Osteoblast (primary cell): ENCODE results near the gene LRCH3. TPM values are rescaled to one million over a fixed set of nuclear protein-coding genes. Genes with fewer than 3 reads are reported as not detected.

Experiments used
- DNase-seq: peaks from one replicate; pipeline ENCODE4 v3.0.0; 2011; ENCODE audit warnings: low spot score, mixed read lengths; ENCODE audit not compliant: insufficient read length; ENCODE audit errors: missing footprints
- H2AFZ ChIP-seq: 2 replicates; pipeline ENCODE4 v1.6.0; 2011; ENCODE audit warnings: mild to moderate bottlenecking, low read length
- H3K27ac ChIP-seq: 2 replicates; pipeline ENCODE4 v1.5.1; 2011; ENCODE audit warnings: mild to moderate bottlenecking, low read depth, low read length, moderate library complexity
- H3K27me3 ChIP-seq: 2 replicates; pipeline ENCODE4 v1.6.0; 2012; ENCODE audit warnings: mild to moderate bottlenecking, control low read depth, inconsistent platforms, low read length, moderate library complexity; ENCODE audit not compliant: insufficient read depth
- H3K36me3 ChIP-seq: 2 replicates; pipeline ENCODE4 v1.5.1; 2011; ENCODE audit warnings: mild to moderate bottlenecking, low read length, control low read depth, moderate library complexity; ENCODE audit not compliant: insufficient read depth
- H3K4me1 ChIP-seq: 2 replicates; pipeline ENCODE4 v1.5.1; 2011; ENCODE audit warnings: mild to moderate bottlenecking, low read length, control low read depth, moderate library complexity; ENCODE audit not compliant: insufficient read depth
- H3K4me2 ChIP-seq: 2 replicates; pipeline ENCODE4 v1.6.0; 2011; ENCODE audit warnings: mild to moderate bottlenecking, low read length; ENCODE audit not compliant: insufficient read depth
- H3K4me3 ChIP-seq: fragments of 200-600 bp; sonication (generic); 3 replicates; pipeline ENCODE4 v1.5.1; 2012; ENCODE audit warnings: mild to moderate bottlenecking, low read length, inconsistent platforms; ENCODE audit not compliant: insufficient read depth
- H3K79me2 ChIP-seq: 2 replicates; pipeline ENCODE4 v1.6.0; 2012; ENCODE audit warnings: mild to moderate bottlenecking, low read length, control low read depth, inconsistent platforms; ENCODE audit not compliant: insufficient read depth
- H3K9me3 ChIP-seq: 2 replicates; pipeline ENCODE4 v1.5.1; 2011; ENCODE audit warnings: low read depth, low read length, control low read depth
- H4K20me1 ChIP-seq: 2 replicates; pipeline ENCODE4 v1.6.0; 2012; ENCODE audit warnings: mild to moderate bottlenecking, low read length, control low read depth; ENCODE audit not compliant: insufficient read depth
- CTCF ChIP-seq: IDR thresholded peaks from 2 replicates; pipeline ENCODE4 v1.5.1; 2011; ENCODE audit warnings: mild to moderate bottlenecking, low read depth, low read length, moderate library complexity; ENCODE audit errors: extremely low read depth
- total RNA-seq: library from RNA; depleted of rRNA; stranded (reverse); fragments of >200 nt; gene quantifications from 2 replicates; pipeline ENCODE4 v1.2.3, GENCODE V29; 2012

LRCH3 gene
- total RNA-seq, 1 donor: 91.6 TPM

- peak overlapping the region; percentile 95 for H3K4me2 ChIP-seq
- peak; percentile 21 for DNase-seq
These were observed 1.0 kb downstream of the LRCH3 start for GRCh38 chr3:197791892-197792647.

GRCh38 chr3:197793247-197793646, 2.2 kb downstream of the LRCH3 start:
- Histone ChIP-seq H3K36me3 (peaks cover 3% of the 10 kb centered on the region), H3K9me3 (no peaks in the 10 kb centered on the region), H4K20me1 (peaks cover 25% of the 10 kb centered on the region), H3K27me3 (no peaks in the 10 kb centered on the region), H3K27ac (peak overlapping the region; percentile 57), H3K79me2 (peaks cover 71% of the 10 kb centered on the region), H3K4me1 (peaks cover 27% of the 10 kb centered on the region), H3K4me2 (peak overlapping the region; percentile 64), H2AFZ (no peak overlapping the region), H3K4me3 (no peak overlapping the region)
- no peak for TF ChIP-seq CTCF
- peak; percentile 77 for DNase-seq

More at GRCh38 chr3:197791892-197792647, 1.0 kb downstream of the LRCH3 start:
- TF ChIP-seq CTCF: no peak
- Histone ChIP-seq H3K27me3 (no peaks in the 10 kb centered on the region), H3K79me2 (peaks cover 60% of the 10 kb centered on the region), H4K20me1 (peaks cover 24% of the 10 kb centered on the region), H3K9me3 (no peaks in the 10 kb centered on the region), H2AFZ (peak overlapping the region; percentile 85), H3K27ac (peak overlapping the region; percentile 93), H3K4me3 (peak overlapping the region; percentile 95), H3K4me1 (peaks cover 27% of the 10 kb centered on the region), H3K36me3 (peaks cover 9% of the 10 kb centered on the region)

- peaks cover 80% of the 10 kb centered on the region for H3K79me2 ChIP-seq
- no peak overlapping the region for H2AFZ ChIP-seq
- no peaks in the 10 kb centered on the region for H3K27me3 ChIP-seq
- H3K4me3 ChIP-seq: no peak overlapping the region
- no peak overlapping the region for H3K4me2 ChIP-seq
- no peak for DNase-seq
- no peaks in the 10 kb centered on the region for H3K9me3 ChIP-seq
- peaks cover 36% of the 10 kb centered on the region for H3K4me1 ChIP-seq
- TF ChIP-seq CTCF: no peak
- no peak overlapping the region for H3K27ac ChIP-seq
- H4K20me1 ChIP-seq: peaks cover 33% of the 10 kb centered on the region
- H3K36me3 ChIP-seq: no peaks in the 10 kb centered on the region
These were observed 3.1 kb downstream of the LRCH3 start for GRCh38 chr3:197794115-197794514.

- Histone ChIP-seq H3K9me3 (no peaks in the 10 kb centered on the region), H2AFZ (no peak overlapping the region), H3K4me1 (peaks cover 46% of the 10 kb centered on the region), H3K79me2 (peaks cover 91% of the 10 kb centered on the region), H3K27ac (peak overlapping the region; percentile 78), H3K4me2 (peak overlapping the region; percentile 39), H4K20me1 (peaks cover 33% of the 10 kb centered on the region), H3K27me3 (no peaks in the 10 kb centered on the region), H3K36me3 (no peaks in the 10 kb centered on the region), H3K4me3 (no peak overlapping the region)
- DNase-seq: peak; percentile 78
- no peak for TF ChIP-seq CTCF
These were observed 4.1 kb downstream of the LRCH3 start for GRCh38 chr3:197795200-197795599.
